Metanephros (tissue), 1 donor: Measurements from ENCODE around the gene ATOSB. TPM values are rescaled to one million over a fixed set of nuclear protein-coding genes. Genes with fewer than 3 reads are reported as not detected.

Experiments
- total RNA-seq: library from RNA; depleted of rRNA; stranded (reverse); fragments of >200 nt; gene quantifications from one replicate; pipeline ENCODE4 v1.2.3, GENCODE V29; 2014

The ATOSB gene, protein sequence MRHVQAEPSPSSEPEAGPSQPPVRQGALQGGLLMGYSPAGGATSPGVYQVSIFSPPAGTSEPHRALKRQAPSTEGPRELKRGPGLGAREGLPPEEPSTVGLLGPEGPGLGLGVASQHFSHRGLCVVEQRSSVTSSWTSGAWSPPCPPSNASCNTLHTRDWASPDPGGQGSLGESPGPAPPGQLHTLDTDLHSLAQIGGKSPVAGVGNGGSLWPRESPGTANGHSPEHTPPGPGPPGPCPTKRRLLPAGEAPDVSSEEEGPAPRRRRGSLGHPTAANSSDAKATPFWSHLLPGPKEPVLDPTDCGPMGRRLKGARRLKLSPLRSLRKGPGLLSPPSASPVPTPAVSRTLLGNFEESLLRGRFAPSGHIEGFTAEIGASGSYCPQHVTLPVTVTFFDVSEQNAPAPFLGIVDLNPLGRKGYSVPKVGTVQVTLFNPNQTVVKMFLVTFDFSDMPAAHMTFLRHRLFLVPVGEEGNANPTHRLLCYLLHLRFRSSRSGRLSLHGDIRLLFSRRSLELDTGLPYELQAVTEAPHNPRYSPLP
- total RNA-seq = 12.4 TPM

DNA sequence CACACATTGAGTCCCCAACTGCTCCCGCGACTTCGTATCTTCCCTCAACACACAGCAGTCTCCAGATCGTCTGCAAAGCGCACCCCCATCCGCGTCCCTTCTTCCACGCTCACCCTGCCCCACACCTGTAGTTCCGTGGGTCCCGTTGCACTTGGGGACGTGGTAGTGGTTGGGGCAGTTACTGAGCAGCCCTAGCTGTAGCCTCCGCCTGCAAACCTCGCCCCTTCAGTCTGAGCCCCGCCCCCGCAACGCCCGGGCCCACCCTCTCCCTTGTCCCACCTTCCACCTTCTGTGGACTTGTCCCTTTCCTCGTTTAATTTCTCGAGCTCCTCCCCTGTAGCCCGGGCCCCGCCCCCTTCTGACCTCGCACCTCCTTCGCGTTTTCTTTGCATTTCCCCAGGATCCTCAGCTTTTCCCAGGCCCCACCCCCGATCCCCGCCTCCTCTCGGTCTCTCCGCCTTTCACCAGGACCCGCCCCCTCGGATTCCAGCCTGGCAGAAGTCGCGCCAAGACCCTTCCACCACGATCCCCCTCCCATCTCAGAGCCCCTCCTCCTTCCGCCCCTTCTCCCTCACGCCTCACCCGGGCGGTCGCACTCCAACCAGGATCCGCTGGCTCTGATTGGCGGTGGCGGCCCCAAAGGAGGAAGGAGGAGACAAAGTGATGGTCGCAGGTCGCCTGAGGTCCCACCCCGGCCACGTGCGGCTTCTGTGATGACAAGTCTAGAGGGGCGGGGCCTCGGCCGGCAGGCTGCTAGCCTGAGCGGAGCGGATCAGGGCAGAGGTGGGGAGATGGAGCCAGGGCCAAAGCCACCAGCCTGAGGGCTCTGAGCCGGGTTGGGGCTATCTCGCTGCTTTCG is at the start of gene ATOSB:
Gene ATOSB, minus strand, starts transcription at position 183 of the 859 bp plus-strand sequence. CDS start 7,588 bp downstream, outside the sequence.

GRCh38 chr9:35161713-35162604 is 46.3 kb upstream of the ATOSB start, which contains the start of gene UNC13B:
Gene UNC13B, plus strand, starts transcription at chr9:35162009. Its CDS starts 275 bp downstream, at chr9:35162284.

DNA sequence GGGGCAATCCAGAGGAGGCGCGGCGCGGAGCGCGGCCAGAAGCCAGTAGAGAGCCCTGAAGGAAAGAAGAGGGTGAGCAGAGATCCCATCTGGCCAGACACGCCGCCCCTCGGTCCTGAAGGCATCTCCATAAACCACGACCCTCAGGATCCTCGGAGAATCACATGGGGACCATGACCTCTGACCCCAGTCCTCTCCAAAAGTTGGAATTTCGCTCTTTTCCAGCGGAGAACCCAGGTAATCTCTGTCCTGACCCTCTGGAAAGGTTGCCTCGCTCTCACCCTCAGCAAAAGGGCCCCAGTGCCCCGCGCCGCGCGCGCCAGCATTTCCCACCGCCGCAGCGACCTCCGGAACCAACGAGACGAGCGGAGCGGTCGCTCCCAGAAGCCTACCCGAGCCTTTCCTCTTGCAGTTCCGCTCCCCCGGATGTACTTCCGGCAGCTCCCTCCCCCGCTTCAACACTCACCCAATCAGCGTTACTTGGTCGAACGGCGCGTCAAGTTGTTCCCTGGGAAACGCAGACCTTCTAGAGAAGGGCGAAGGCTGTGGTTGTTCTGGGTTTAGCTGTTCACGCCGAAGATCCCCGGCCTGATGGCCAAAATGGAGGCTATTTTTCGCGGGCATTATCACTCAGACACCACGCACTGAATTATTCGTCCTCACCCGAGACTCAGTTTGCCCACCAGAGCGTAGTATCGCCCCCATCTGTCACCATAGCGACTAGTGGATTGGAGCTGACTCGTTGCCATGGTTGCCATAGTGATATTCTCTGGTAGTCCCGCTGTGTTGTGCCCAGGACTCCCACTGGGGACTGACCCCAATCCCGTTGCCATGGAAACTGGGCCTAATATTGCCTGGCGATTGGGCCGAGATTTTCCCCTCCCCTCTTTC is 12.6 kb downstream of the ATOSB start, which contains the start of gene STOML2:
Gene STOML2, minus strand, starts transcription at position 363 of the 891 bp plus-strand sequence. Its CDS starts 37 bp downstream, at position 326.

GRCh38 chr9:35096035-35096849 is 19.4 kb downstream of the ATOSB start, which contains the start of gene PIGO:
Gene PIGO, minus strand, starts transcription at chr9:35096591. Its CDS starts 1,026 bp downstream, at chr9:35095565.

GRCh38 chr9:35079426-35080341 is 36.0 kb downstream of the ATOSB start, which contains the start of gene FANCG:
Gene FANCG, minus strand, starts transcription at chr9:35079942. Its CDS starts 418 bp downstream, at chr9:35079524.

DNA sequence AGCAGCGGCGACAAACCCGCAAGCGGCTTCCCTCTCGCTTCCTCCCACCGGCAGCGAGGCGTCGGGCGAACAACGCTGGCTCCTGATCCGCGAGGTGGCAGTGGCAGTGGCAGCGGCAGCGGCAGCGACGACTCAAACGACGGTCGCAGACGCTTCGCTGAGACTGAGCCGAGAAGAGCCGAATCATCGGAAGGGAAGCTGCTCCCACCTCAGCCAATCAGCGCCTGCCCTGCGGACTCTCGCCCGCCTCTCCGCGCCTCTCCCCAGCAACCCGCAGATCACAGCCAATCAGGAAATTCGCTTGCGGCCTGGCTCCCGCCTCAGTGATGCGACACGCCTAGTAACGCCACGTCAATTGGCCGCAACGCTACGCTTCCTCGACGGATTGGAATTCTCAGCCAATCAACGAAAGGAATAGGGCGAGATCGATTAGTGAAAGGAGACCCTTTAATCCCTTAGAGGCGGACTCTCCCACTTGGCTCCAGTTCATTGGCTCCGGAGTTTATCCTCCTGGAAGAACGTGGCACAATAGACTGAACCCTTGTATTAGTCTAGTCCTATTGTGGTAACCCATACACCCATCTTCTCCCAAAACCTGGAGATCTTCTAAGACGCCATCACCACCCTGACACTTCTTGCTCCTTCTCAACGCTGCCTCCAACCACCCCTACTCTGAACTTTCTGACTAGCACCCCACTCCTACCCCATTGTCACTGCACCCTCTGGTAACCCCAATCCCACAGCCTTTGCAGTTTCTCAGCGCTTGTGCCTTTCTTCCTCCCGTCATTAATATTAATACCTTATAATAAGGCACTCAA is 43.0 kb downstream of the ATOSB start, which contains the start of gene VCP:
Gene VCP, minus strand, starts transcription at position 165 of the 818 bp plus-strand sequence. CDS start 272 bp downstream, outside the sequence.

Other genes with a start within 250 kb of the ATOSB start
- gene PHF24, start 157.6 kb downstream of the ATOSB start, total RNA-seq = 0.23 TPM
- gene DNAJB5, start 126.1 kb downstream of the ATOSB start, total RNA-seq = 8.5 TPM
- gene VCP, start 43.2 kb downstream of the ATOSB start, total RNA-seq = 284 TPM
- gene FANCG, start 35.9 kb downstream of the ATOSB start, total RNA-seq = 27.7 TPM
- 24.0 TPM for gene PIGO, start 19.3 kb downstream of the ATOSB start, total RNA-seq
- 108 TPM for gene STOML2, start 12.7 kb downstream of the ATOSB start, total RNA-seq
- 24.1 TPM for gene UNC13B, start 46.1 kb upstream of the ATOSB start, total RNA-seq